ENCODE data around the gene OR8K3.

DNA sequence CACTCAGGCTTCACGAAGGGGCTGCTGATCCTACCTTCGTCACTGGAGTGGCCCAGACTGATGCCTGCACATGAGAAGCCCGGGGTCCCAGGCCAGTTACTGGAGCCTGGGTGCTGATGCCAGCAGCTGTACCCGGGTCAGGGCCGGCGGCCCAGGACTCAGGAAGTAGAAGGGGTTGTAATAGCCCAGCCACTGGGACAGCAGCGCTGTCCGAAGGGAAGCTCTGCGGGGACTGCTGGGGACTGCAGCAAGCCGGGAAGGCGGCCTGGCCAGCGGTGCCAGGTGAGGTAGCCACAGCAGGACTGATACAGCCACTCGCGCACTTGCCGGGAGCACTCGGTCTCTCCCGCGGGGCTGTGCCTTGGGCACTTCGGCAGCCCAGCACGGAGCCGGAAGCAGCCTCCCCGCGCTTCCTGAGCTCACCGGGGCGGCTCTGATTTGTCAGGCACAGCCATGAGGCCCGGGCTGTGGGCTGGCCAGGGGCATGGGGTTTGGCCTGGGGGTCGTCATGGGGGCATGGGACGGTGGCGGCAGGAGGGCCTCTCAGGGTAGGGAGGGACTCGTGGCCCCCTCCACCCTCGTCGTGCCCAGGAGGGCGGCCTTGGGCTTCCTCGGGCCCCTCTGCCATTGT lies 17.0 kb downstream of the OR8K3 start:
- TF ChIP-seq, protein P1, sequence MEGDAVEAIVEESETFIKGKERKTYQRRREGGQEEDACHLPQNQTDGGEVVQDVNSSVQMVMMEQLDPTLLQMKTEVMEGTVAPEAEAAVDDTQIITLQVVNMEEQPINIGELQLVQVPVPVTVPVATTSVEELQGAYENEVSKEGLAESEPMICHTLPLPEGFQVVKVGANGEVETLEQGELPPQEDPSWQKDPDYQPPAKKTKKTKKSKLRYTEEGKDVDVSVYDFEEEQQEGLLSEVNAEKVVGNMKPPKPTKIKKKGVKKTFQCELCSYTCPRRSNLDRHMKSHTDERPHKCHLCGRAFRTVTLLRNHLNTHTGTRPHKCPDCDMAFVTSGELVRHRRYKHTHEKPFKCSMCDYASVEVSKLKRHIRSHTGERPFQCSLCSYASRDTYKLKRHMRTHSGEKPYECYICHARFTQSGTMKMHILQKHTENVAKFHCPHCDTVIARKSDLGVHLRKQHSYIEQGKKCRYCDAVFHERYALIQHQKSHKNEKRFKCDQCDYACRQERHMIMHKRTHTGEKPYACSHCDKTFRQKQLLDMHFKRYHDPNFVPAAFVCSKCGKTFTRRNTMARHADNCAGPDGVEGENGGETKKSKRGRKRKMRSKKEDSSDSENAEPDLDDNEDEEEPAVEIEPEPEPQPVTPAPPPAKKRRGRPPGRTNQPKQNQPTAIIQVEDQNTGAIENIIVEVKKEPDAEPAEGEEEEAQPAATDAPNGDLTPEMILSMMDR (conservative IDR thresholded peaks at IDR 0.05), result no peak
- TF ChIP-seq ZFX (IDR thresholded peaks at IDR 0.05), result no peak
